HFFc6 (cell line): Measurements from ENCODE around the gene TMEM91. TPM values are rescaled to one million over a fixed set of nuclear protein-coding genes. Genes with fewer than 3 reads are reported as not detected.

Experiments
- DNase-seq: peaks from one replicate; pipeline ENCODE4 v3.0.0-alpha.2; 2018
- H3K27ac Mint-ChIP-seq: 2 replicates; pipeline ENCODE4 v1.8.0; 2020; ENCODE audit warnings: mild to moderate bottlenecking, mixed read lengths
- H3K27me3 Mint-ChIP-seq: 2 replicates; pipeline ENCODE4 v1.8.0; 2021; ENCODE audit warnings: mild to moderate bottlenecking, moderate library complexity, mixed read lengths; ENCODE audit not compliant: insufficient read depth
- H3K36me3 Mint-ChIP-seq: 2 replicates; pipeline ENCODE4 v1.8.0; 2021; ENCODE audit warnings: low read depth, mixed read lengths
- H3K4me1 Mint-ChIP-seq: 2 replicates; pipeline ENCODE4 v1.8.0; 2020; ENCODE audit warnings: low read depth, mixed read lengths
- H3K4me3 Mint-ChIP-seq: 2 replicates; pipeline ENCODE4 v1.8.0; 2020; ENCODE audit warnings: mild to moderate bottlenecking, moderate library complexity, mixed read lengths
- H3K9me3 Mint-ChIP-seq: 2 replicates; pipeline ENCODE4 v1.8.0; 2020; ENCODE audit warnings: mild to moderate bottlenecking, mixed read lengths
- total RNA-seq, 6 experiments: library from RNA; stranded (reverse); fragmentation: NEBNext Ultra II Directional; extraction: Animal tissue kit (Norgen Biotek cat#: 25700); gene quantifications; 2 replicates in 1 of 6; 3 replicates in 5 of 6; pipeline ENCODE4 v1.2.3, GENCODE V29; 2021
- TF ChIP-seq, protein P1 (sequence below): fragments of 200-600 bp; sonication (generic); IDR thresholded peaks from 2 replicates; pipeline ENCODE4 v1.5.0; 2021; ENCODE audit warnings: antibody characterized with exemption, mild to moderate bottlenecking

The TMEM91 gene
- total RNA-seq, 6 experiments from 2014 or later, result 1.4 to 2.6 (median 1.7) TPM

DNA sequence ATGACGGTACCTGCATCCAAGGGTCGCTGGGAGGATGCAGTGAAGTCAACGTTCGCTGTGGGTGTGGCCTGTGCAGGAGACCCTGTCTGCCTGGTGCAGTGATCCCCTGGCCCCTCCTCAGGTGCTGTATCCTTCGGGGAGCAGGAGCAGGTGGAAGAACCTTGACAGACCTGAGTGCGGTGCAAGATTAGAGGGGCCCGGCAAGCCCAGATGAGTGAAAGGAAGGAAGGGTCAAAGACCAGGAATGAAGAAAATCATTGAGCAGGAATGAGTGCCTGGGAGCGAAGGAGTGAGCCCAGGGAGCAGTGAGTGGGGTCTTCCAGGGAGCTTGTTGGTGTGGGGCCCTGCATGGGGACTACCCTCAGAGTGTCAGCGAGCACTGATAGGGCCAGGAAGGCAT is 38.1 kb downstream of the TMEM91 start:
- Mint-ChIP-seq H3K4me3 (no peak overlapping the region), H3K27me3 (peaks cover 4% of the 10 kb centered on the region), H3K36me3 (peaks cover 18% of the 10 kb centered on the region), H3K27ac (no peak overlapping the region), H3K4me1 (peaks cover 2% of the 10 kb centered on the region), H3K9me3 (no peaks in the 10 kb centered on the region)
- TF ChIP-seq, protein P1, sequence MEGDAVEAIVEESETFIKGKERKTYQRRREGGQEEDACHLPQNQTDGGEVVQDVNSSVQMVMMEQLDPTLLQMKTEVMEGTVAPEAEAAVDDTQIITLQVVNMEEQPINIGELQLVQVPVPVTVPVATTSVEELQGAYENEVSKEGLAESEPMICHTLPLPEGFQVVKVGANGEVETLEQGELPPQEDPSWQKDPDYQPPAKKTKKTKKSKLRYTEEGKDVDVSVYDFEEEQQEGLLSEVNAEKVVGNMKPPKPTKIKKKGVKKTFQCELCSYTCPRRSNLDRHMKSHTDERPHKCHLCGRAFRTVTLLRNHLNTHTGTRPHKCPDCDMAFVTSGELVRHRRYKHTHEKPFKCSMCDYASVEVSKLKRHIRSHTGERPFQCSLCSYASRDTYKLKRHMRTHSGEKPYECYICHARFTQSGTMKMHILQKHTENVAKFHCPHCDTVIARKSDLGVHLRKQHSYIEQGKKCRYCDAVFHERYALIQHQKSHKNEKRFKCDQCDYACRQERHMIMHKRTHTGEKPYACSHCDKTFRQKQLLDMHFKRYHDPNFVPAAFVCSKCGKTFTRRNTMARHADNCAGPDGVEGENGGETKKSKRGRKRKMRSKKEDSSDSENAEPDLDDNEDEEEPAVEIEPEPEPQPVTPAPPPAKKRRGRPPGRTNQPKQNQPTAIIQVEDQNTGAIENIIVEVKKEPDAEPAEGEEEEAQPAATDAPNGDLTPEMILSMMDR, result no peak
- DNase-seq, result no peak

DNA sequence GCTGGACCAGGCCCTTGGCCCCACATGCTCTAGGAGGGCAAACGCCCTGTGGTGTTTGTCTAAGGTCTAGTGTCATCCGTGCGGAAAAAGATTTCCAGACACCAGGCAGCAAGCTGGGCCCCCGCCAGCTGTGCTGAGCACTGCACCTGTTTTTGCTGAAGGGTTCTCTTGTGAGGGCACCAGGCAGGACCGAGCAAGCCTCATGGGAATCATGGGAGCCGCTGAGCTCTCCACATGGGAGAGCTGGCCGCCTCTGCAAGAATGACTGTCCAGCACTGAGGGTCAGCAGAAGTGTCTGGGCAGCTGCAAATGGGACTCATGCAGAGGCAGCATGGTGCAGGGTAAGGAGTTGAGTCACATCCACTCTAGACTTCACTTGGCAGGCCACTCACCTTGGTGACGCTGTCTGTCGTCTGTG is 38.8 kb downstream of the TMEM91 start:
- Mint-ChIP-seq H3K27me3 (peaks cover 4% of the 10 kb centered on the region), H3K4me1 (no peaks in the 10 kb centered on the region), H3K9me3 (no peaks in the 10 kb centered on the region), H3K36me3 (peaks cover 18% of the 10 kb centered on the region), H3K4me3 (no peak overlapping the region), H3K27ac (no peak overlapping the region)
- TF ChIP-seq, protein P1, result no peak
- DNase-seq, result no peak

DNA sequence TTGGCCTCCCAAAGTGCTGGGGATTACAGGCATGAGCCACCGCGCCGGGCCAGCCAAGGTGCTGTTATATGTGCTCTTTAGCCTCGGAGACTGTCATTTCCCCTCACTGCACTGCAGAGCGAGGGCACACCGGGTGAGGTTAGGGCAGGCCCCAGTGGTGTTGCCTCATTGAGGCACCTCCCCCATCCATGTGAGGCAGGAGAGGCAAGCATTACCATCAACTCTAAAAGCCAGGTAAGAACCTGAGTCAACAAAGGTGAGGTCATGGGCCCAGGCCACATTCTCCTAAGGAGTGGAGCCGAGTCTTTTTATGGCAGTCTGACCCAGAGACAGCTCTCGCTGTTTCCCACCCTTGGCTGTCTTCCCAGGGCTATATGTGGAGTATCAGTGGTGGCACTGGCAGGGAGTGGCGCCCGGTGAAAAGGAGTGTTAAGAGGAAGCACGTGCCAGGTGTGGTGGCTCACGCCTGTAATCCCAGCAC is 39.9 kb downstream of the TMEM91 start:
- Mint-ChIP-seq H3K27me3 (peaks cover 4% of the 10 kb centered on the region), H3K4me1 (no peaks in the 10 kb centered on the region), H3K9me3 (no peaks in the 10 kb centered on the region), H3K27ac (no peak overlapping the region), H3K4me3 (no peak overlapping the region), H3K36me3 (peaks cover 18% of the 10 kb centered on the region)
- TF ChIP-seq, protein P1, result no peak
- no peak for DNase-seq

DNA sequence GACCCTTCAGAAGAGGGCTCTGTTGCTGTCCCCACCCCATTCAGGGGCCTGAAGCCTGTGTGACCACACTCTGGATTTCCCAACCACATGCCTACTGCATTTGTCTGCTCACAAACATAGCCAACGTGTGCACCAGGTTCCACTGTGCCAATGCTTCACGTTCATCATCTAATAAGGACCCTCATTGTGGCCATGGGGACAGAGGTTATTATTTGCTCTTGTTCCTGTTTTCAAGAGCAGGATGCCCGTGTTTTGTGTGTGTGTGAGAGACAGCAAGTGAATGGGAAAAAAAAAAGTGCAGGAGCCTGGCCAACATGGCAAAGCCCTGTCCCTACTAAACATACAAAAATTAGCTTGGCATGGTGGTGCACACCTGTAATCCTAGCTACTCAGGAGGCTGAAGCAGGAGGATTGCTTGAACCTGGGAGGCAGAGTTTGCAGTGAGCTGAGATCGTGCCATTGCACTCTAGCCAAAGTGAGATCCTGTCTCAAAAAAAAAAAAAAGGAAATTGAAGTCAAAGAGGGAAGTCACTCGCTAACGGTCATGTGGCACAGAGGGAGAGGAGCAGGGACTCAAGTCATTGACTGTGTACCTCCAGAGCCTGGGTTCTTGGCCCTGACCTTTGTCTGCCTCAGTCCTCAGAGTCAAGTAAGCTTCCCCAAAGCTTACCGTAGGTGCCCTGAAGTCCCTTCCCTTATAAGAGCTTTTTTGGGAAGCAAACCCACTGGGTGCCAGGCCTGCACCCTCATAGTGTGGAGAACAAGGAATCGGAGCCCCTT is 44.0 kb downstream of the TMEM91 start:
- no peak for DNase-seq
- H3K27ac Mint-ChIP-seq, result no peak overlapping the region
- peaks cover 16% of the 10 kb centered on the region for H3K36me3 Mint-ChIP-seq
- H3K4me1 Mint-ChIP-seq, result no peaks in the 10 kb centered on the region
- peaks cover 3% of the 10 kb centered on the region; the same call in 1 of the 2 replicates for H3K27me3 Mint-ChIP-seq
- no peaks in the 10 kb centered on the region for H3K9me3 Mint-ChIP-seq
- TF ChIP-seq, protein P1, result no peak
- H3K4me3 Mint-ChIP-seq, result no peak overlapping the region

DNA sequence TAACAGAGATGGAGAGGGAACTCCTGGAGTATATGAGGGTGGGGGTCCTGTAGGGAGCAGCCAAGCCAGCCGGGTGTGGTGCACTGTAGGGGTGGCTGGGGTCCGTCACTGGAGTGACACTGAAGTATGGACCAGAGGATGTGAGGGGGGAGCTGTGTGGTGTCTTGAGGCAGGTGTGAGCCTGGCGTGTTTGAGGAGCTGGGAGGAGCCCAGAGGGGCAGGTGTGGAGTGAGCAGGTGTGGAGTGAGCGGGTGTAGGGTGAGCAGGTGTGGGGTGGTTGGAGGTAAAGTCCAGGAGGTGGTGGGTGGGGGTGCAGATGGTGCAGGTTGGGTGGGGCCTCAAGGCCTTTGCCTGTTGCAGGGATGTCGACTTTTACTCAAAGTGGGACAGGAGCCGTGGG is 45.0 kb downstream of the TMEM91 start:
- no peak overlapping the region for H3K4me3 Mint-ChIP-seq

More for the DNA sequence above, 45.0 kb downstream of the TMEM91 start:
- Mint-ChIP-seq H3K27ac (no peak overlapping the region), H3K4me1 (no peaks in the 10 kb centered on the region), H3K27me3 (peaks cover 3% of the 10 kb centered on the region; the same call in 1 of the 2 replicates), H3K9me3 (no peaks in the 10 kb centered on the region), H3K36me3 (peaks cover 16% of the 10 kb centered on the region)
- TF ChIP-seq, protein P1, result no peak
- DNase-seq, result no peak
